ENCODE results near the gene NPSR1.

- TF ChIP-seq HNF4A (conservative IDR thresholded peaks at IDR 0.05) (no peak), REST (IDR thresholded peaks at IDR 0.05) (no peak), HNF4G (IDR thresholded peaks at IDR 0.05) (no peak), NR2F2 (IDR thresholded peaks at IDR 0.05) (no peak), YY1 (IDR thresholded peaks at IDR 0.05) (no peak), CTCF (IDR thresholded peaks at IDR 0.05; ENCODE audit: low read depth, low read length, missing input control) (no peak), ATF3 (IDR thresholded peaks at IDR 0.05) (no peak), EGR1 (IDR thresholded peaks at IDR 0.05; ENCODE audit: low read depth in 2 of 2) (no peak), RAD21 (IDR thresholded peaks at IDR 0.05) (no peak), FOXA1 (IDR thresholded peaks at IDR 0.05) (no peak)
These were observed 189.0 kb downstream of the NPSR1 start for GRCh38 chr7:34846976-34847375.
